GM12878 (cell line): ENCODE measurements around the gene ZMAT1.

Experiments used
- CTCF ChIP-seq, 3 experiments: IDR thresholded peaks in 2 of 3; conservative IDR thresholded peaks in 1 of 3; 2 replicates each; pipeline ENCODE4 v1.5.1; 2011; ENCODE audit warnings: low read depth in 3 of 3, low read length in 3 of 3, mild to moderate bottlenecking in 3 of 3, control low read depth in 2 of 3, moderate library complexity in 2 of 3, inconsistent platforms in 1 of 3, mixed read lengths in 1 of 3; ENCODE audit not compliant: control insufficient read depth in 2 of 3, insufficient read depth in 1 of 3; ENCODE audit errors: extremely low read depth in 1 of 3
- E2F8 ChIP-seq: fragments of 450-650 bp; IDR thresholded peaks from 2 replicates; pipeline ENCODE4 v1.6.1; 2018; ENCODE audit warnings: mild to moderate bottlenecking, low read depth, moderate library complexity; ENCODE audit not compliant: partially characterized antibody
- EED ChIP-seq: sonication (generic); IDR thresholded peaks from 2 replicates; pipeline ENCODE4 v1.6.1; 2016; ENCODE audit warnings: antibody characterized with exemption, low read depth
- EP300 ChIP-seq, 2 experiments: fragments of 150-350 bp in 1 of 2; IDR thresholded peaks; 2 replicates each; pipeline ENCODE4 v1.6.1; 2011 to 2012; ENCODE audit warnings: low read depth in 2 of 2, low read length in 2 of 2, borderline replicate concordance in 1 of 2, improper control_type of control experiment in 1 of 2, inconsistent platforms in 1 of 2; ENCODE audit not compliant: control insufficient read depth in 1 of 2
- EZH2 ChIP-seq: IDR thresholded peaks from 2 replicates; pipeline ENCODE4 v1.6.1; 2012; ENCODE audit warnings: low read depth, mild to moderate bottlenecking, control low read depth, inconsistent platforms, low read length, borderline replicate concordance; ENCODE audit not compliant: control insufficient read depth
- GABPA ChIP-seq: IDR thresholded peaks from 2 replicates; pipeline ENCODE4 v1.6.1; 2014; ENCODE audit warnings: antibody characterized with exemption, low read depth, mild to moderate bottlenecking, inconsistent platforms
- NFIC ChIP-seq: IDR thresholded peaks from 2 replicates; pipeline ENCODE4 v1.6.1; 2012; ENCODE audit warnings: low read depth, mild to moderate bottlenecking, inconsistent platforms, low read length, moderate library complexity
- NKRF ChIP-seq: fragments of 450-650 bp; conservative IDR thresholded peaks from 2 replicates; pipeline ENCODE4 v1.6.1; 2017; ENCODE audit warnings: mild to moderate bottlenecking, moderate library complexity
- POLR2A ChIP-seq: IDR thresholded peaks from 2 replicates; pipeline ENCODE4 v1.6.1; 2011; ENCODE audit warnings: low read depth, mild to moderate bottlenecking, low read length
- SUPT20H ChIP-seq: IDR thresholded peaks from 2 replicates; pipeline ENCODE4 v1.6.1; 2011; ENCODE audit warnings: low read depth, mild to moderate bottlenecking, low read length, moderate library complexity, borderline replicate concordance; ENCODE audit not compliant: control insufficient read depth
- SUZ12 ChIP-seq: fragments of 200-600 bp; sonication (generic); IDR thresholded peaks from one replicate; pipeline ENCODE4 v1.6.1; 2018; ENCODE audit warnings: antibody characterized with exemption, mild to moderate bottlenecking; ENCODE audit not compliant: unreplicated experiment
- TCF3 ChIP-seq: IDR thresholded peaks from 2 replicates; pipeline ENCODE4 v1.6.1; 2012; ENCODE audit warnings: low read depth, mild to moderate bottlenecking, low read length, borderline replicate concordance; ENCODE audit not compliant: insufficient read depth

- TF ChIP-seq SUZ12 (no peak), SUPT20H (no peak), CTCF (IDR thresholded peaks at IDR 0.05 in 2 of 3, conservative IDR thresholded peaks at IDR 0.05 in 1 of 3; ENCODE audit: control insufficient read depth in 2 of 3, extremely low read depth in 1 of 3, insufficient read depth in 1 of 3, low read depth in 3 of 3, low read length in 3 of 3) (no peak), EP300 (IDR thresholded peaks at IDR 0.05; ENCODE audit: borderline replicate concordance in 1 of 2, control insufficient read depth in 1 of 2, low read depth in 2 of 2, low read length in 2 of 2) (no peak), TCF3 (no peak), E2F8 (no peak), NKRF (no peak), NFIC (no peak), EED (no peak), GABPA (no peak), EZH2 (no peak), POLR2A (no peak)
These were observed 25.3 kb upstream of the ZMAT1 start for GRCh38 chrX:101957174-101957573.
